Measurements from ENCODE around the gene GRIK4. TPM values are rescaled to one million over a fixed set of nuclear protein-coding genes. Genes with fewer than 3 reads are reported as not detected.

The GRIK4 gene
- total RNA-seq, 2 experiments from 2014 or later: not detected

DNA sequence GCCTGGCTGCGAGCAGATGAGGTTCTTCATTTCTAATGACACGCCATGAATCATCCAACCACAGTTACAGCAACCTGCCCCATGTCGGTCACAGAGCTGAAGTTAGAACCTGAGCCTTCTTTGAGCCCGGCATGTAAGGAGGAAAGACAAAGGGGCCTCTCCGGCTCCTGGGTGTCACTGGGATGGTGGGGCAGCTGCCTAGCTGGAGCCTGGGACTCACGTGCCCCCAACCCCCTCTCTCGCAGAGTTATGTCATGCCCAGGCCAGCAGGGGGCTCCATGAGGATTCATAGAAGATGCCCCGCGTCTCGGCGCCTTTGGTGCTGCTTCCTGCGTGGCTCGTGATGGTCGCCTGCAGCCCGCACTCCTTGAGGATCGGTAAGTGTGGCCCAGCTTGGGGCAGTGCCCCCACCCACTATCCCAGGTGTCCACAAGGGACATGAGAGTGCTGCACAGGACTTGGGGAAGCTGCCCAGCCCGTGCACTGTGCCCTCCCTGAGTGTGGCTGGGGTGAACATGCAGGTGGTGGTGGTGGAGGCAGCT is 148.5 kb downstream of the GRIK4 start:
- ATAC-seq (ENCODE audit: poor library complexity): no peak
- no peak overlapping the region for H3K27ac ChIP-seq (ENCODE audit: low read depth in 1 of 2, low read length in 2 of 2)
- H3K27me3 ChIP-seq (ENCODE audit: control insufficient read depth in 1 of 2, insufficient read depth in 2 of 2, low read length in 2 of 2): peaks cover 0 to 4% of the 10 kb centered on the region in 2 experiments
- DNase-seq: peak in 2 of 14 experiments; percentile 7 to 29
- peaks cover 0 to 6% of the 10 kb centered on the region in 2 experiments for H3K9me3 ChIP-seq (ENCODE audit: control insufficient read depth in 1 of 2, insufficient read depth in 1 of 2, low read length in 2 of 2)
- no peak for TF ChIP-seq CTCF (IDR thresholded peaks at IDR 0.05)
- no peak overlapping the region for H3K4me3 ChIP-seq (ENCODE audit: low read length)
- Mint-ChIP-seq H3K4me1 (ENCODE audit: low read depth) (no peaks in the 10 kb centered on the region), H3K9me3 (no peaks in the 10 kb centered on the region), H3K36me3 (ENCODE audit: low read depth) (no peaks in the 10 kb centered on the region), H3K27me3 (peaks cover 47% of the 10 kb centered on the region), H3K27ac (no peak overlapping the region), H3K4me3 (no peak overlapping the region)
- ChIA-PET POLR2A (no interaction called here), CTCF (interaction anchor here (0.6 kb wide), 1 partner anchor 355 kb away, joined by 3 read pairs; no protein-coding TSS in a partner anchor)
- no peaks in the 10 kb centered on the region for H3K36me3 ChIP-seq (ENCODE audit: insufficient read depth, low read length)
- H3K4me1 ChIP-seq (ENCODE audit: insufficient read depth, low read length): no peaks in the 10 kb centered on the region
- intact Hi-C loops (cut with DNase I, micrococcal nuclease): no loop called here

DNA sequence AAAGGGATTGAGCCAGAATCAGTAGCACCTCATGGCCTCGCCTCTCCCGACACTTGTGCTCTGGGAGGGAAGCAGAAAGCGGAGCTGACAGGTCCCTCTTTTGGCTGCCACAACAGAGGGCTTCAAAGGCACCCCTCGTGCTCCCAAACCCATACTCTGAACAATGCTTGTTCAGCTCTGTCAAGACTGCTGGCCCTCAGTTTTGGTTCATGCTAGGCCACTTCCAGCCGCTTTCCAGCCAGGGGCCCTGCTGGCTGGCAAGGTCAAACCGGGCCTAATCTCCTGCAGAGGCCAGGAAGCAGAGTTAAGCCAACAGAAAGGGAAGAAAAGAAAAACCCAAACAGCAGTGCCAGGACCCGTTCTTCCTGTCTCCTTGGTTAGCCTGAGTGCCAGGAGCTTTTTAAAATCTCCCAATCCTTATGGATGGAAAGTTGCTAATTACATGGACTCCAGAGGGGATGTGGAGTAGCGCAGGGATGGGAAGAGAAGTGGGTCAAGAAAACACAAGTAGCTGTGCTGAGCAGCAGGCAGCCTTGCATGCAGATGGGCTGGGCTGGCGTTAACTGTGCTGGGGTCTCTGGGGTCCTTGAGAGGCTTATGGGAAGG is 150.6 kb downstream of the GRIK4 start:
- no peaks in the 10 kb centered on the region for H3K4me1 ChIP-seq (ENCODE audit: insufficient read depth, low read length)
- no peak for TF ChIP-seq CTCF (IDR thresholded peaks at IDR 0.05)
- peaks cover 0 to 7% of the 10 kb centered on the region in 2 experiments for H3K9me3 ChIP-seq (ENCODE audit: control insufficient read depth in 1 of 2, insufficient read depth in 1 of 2, low read length in 2 of 2)
- ChIA-PET POLR2A (no interaction called here), CTCF (no interaction called here)
- Mint-ChIP-seq H3K9me3 (no peaks in the 10 kb centered on the region), H3K27ac (no peak overlapping the region), H3K27me3 (peaks cover 56% of the 10 kb centered on the region), H3K4me1 (ENCODE audit: low read depth) (no peaks in the 10 kb centered on the region), H3K36me3 (ENCODE audit: low read depth) (no peaks in the 10 kb centered on the region), H3K4me3 (no peak overlapping the region)
- no peak overlapping the region for H3K27ac ChIP-seq (ENCODE audit: low read depth in 1 of 2, low read length in 2 of 2)
- intact Hi-C loops (cut with DNase I, micrococcal nuclease): no loop called here
- no peak for DNase-seq
- peaks cover 0 to 4% of the 10 kb centered on the region in 2 experiments for H3K27me3 ChIP-seq (ENCODE audit: control insufficient read depth in 1 of 2, insufficient read depth in 2 of 2, low read length in 2 of 2)
- ATAC-seq (ENCODE audit: poor library complexity): no peak
- H3K4me3 ChIP-seq (ENCODE audit: low read length): no peak overlapping the region
- no peaks in the 10 kb centered on the region for H3K36me3 ChIP-seq (ENCODE audit: insufficient read depth, low read length)

DNA sequence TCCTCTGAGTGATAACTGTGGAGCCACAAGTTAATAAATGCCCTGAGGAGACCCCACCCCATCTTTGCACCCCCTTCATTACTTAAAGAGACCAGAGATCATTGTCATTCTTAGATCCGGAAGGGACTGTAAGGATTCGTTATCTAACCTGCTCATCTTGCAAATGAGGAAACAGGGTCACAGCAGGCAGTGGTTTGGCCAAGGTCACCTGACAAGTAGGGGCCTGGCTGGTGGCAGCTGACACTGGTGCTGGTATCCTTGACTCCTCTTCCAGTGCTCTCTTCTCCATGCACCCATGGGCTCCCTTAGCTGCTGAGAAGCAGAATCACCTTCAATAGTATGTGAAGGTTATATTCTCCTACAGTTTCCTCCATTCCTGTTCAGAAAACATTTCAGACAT is 151.6 kb downstream of the GRIK4 start:
- Mint-ChIP-seq H3K4me3 (no peak overlapping the region), H3K27me3 (peaks cover 53% of the 10 kb centered on the region), H3K4me1 (ENCODE audit: low read depth) (no peaks in the 10 kb centered on the region), H3K27ac (no peak overlapping the region), H3K9me3 (no peaks in the 10 kb centered on the region), H3K36me3 (ENCODE audit: low read depth) (no peaks in the 10 kb centered on the region)
- no peak overlapping the region for H3K27ac ChIP-seq (ENCODE audit: low read depth in 1 of 2, low read length in 2 of 2)
- no peak for DNase-seq
- intact Hi-C loops (cut with DNase I, micrococcal nuclease): no loop called here
- H3K9me3 ChIP-seq (ENCODE audit: control insufficient read depth in 1 of 2, insufficient read depth in 1 of 2, low read length in 2 of 2): peaks cover 0 to 11% of the 10 kb centered on the region in 2 experiments
- no peak for ATAC-seq (ENCODE audit: poor library complexity)
- H3K4me1 ChIP-seq (ENCODE audit: insufficient read depth, low read length): no peaks in the 10 kb centered on the region
- H3K36me3 ChIP-seq (ENCODE audit: insufficient read depth, low read length): no peaks in the 10 kb centered on the region
- CTCF ChIA-PET: no interaction called here
- peaks cover 0 to 4% of the 10 kb centered on the region in 2 experiments for H3K27me3 ChIP-seq (ENCODE audit: control insufficient read depth in 1 of 2, insufficient read depth in 2 of 2, low read length in 2 of 2)
- TF ChIP-seq CTCF (IDR thresholded peaks at IDR 0.05): no peak
- H3K4me3 ChIP-seq (ENCODE audit: low read length): no peak overlapping the region
- POLR2A ChIA-PET: interaction anchor here (0.6 kb wide), 1 partner anchor 1758 kb away, joined by 3 read pairs; no protein-coding TSS in a partner anchor

All from CD4-positive, alpha-beta T cell (primary cell).